HG02938 (cell line): ENCODE data around the gene PRKCE.
A peak's percentile ranks its signal among the peaks of the same experiment; 100 is the strongest.
"Not testable (repeated sequence)": the region's sequence is repeated elsewhere in the genome, so short reads cannot be mapped to it uniquely, and the experiment has no call there.

ENCODE experiments used
- ATAC-seq: cut with Tn5 transposase; IDR thresholded peaks from one replicate; pipeline ENCODE4 v1.9.1; 2021; ENCODE audit warnings: mild to moderate bottlenecking, moderate library complexity; ENCODE audit not compliant: unreplicated experiment

The PRKCE gene

DNA sequence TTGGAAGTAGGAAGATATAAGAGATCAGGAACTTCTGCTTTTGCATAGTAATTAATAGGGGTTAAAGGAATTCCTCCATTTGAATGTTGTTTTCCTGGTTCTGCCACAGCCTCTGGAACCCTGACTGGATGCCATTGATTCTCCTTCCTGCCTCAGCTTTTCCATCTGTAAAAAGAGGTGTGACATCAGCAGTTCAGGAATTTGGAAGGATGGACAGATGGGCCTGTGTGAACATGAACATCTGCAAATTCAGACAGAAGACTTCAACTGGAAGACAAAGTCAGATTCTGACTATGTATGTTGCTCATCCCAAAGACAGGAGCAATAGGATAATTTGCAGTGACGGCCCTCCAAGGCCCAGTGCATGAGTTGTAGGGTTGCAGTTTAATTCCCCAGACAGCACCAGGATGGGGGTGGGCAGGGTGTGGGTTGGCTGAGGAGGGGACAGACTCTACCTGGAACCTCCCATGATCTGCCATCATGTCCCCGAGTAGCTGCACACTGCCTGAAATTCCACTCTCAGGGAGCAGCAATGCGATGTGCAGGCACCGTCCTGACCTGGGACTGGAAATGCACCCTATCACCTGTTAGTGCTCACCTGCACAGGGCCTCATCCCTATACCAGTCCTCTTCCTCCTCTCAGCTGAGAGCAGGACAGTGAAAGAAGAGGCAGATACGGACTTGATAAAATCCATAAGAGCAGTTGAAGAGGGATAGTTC is 546.8 kb downstream of the PRKCE start:
- ATAC-seq: no peak

GRCh38 chr2:46198966-46199365 is 547.5 kb downstream of the PRKCE start:
- ATAC-seq: no peak

GRCh38 chr2:46200100-46200690 is 548.7 kb downstream of the PRKCE start:
- no peak for ATAC-seq

GRCh38 chr2:46200861-46201605 is 549.6 kb downstream of the PRKCE start:
- no peak for ATAC-seq

GRCh38 chr2:46202453-46202852 is 551.0 kb downstream of the PRKCE start:
- no peak for ATAC-seq

DNA sequence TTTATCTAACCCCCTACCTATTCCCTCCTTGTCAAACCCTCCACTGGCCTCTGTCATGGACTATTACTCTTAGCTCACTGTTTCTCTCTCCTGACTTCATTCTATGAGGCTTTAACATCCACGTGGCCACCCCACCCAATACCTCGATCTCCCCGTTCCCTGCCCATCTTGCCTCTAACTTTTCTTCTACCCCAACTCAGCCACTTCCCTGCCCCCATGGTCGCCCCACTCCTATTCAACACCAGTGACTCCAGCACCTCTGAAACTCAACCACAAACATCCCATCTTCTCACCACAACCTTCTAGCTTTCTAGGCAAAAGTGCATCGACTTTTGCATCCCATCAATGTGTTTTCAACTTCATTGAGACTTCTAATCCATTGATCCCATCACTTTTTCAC is 551.5 kb downstream of the PRKCE start:
- no peak for ATAC-seq

GRCh38 chr2:46203636-46204035 is 552.2 kb downstream of the PRKCE start:
- not testable (repeated sequence) for ATAC-seq

DNA sequence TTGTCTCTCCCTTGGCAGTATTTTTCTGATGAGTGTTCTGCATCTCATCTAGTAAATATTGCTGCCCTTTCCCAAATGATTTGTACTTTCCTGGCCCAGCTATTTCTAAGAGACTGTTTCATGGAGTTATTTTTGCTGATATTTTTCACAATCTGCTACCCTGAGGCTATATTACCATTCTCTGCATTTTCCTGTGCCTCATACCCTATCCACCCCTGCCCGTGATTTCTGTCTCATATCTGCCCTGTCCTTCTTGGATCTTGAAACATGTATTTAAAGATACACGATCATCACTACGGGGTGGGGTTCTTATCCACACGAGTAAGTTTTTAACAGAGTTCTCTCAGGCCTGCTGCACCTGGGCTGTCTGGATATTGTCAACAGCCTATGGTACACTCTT is 556.1 kb downstream of the PRKCE start:
- no peak for ATAC-seq

- ATAC-seq: no peak
These were observed 557.3 kb downstream of the PRKCE start for GRCh38 chr2:46208766-46209165.

- no peak for ATAC-seq
These were observed 558.6 kb downstream of the PRKCE start for GRCh38 chr2:46210063-46210462.

DNA sequence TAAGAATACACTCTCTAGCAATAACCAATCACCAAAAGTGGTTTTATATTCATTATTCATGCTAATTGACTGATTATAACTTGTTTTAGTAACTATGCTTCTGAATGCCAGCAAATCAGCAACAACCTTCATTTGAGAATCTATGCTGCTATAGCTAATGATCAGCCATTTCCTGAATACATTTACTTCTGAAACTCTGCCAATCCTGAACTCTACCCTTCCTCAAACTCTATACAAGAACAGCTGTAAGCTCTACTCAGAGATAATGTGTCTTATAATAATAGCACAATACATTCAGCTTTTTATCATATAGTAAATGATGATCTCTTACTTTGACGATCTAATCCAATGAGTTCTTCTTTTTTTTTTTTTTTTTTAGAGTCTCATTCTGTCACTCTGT is 560.0 kb downstream of the PRKCE start:
- no peak for ATAC-seq

GRCh38 chr2:46213906-46214305 is 562.4 kb downstream of the PRKCE start:
- no peak for ATAC-seq

- no peak for ATAC-seq
These were observed 564.7 kb downstream of the PRKCE start for GRCh38 chr2:46216213-46216612.

- not testable (repeated sequence) for ATAC-seq
These were observed 572.0 kb downstream of the PRKCE start for GRCh38 chr2:46223514-46223913.

GRCh38 chr2:46225150-46225625 is 573.7 kb downstream of the PRKCE start:
- ATAC-seq: no peak

DNA sequence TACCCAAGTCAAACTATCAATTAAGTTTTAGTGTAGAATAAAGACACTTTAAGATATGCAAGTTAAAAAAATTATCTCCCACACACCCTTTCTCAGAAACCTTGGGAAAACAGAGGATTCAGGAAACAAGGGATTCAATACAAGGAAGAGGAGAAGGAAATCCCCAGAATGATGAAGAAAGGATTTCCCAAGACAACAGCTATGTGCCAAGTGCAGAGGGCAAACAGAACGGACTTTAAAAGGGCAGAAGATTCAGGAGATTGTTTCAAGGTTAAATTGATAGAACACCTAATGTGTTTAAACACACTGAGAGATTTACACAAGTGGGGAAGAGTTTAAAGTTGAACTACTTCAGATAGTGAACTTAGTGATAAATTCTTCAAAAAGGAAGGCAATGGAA is 574.3 kb downstream of the PRKCE start:
- ATAC-seq: no peak

- no peak for ATAC-seq
These were observed 575.1 kb downstream of the PRKCE start for GRCh38 chr2:46226620-46227019.

- ATAC-seq: no peak
These were observed 575.5 kb downstream of the PRKCE start for GRCh38 chr2:46227022-46227421.

GRCh38 chr2:46227674-46228289 is 576.3 kb downstream of the PRKCE start:
- ATAC-seq: no peak

DNA sequence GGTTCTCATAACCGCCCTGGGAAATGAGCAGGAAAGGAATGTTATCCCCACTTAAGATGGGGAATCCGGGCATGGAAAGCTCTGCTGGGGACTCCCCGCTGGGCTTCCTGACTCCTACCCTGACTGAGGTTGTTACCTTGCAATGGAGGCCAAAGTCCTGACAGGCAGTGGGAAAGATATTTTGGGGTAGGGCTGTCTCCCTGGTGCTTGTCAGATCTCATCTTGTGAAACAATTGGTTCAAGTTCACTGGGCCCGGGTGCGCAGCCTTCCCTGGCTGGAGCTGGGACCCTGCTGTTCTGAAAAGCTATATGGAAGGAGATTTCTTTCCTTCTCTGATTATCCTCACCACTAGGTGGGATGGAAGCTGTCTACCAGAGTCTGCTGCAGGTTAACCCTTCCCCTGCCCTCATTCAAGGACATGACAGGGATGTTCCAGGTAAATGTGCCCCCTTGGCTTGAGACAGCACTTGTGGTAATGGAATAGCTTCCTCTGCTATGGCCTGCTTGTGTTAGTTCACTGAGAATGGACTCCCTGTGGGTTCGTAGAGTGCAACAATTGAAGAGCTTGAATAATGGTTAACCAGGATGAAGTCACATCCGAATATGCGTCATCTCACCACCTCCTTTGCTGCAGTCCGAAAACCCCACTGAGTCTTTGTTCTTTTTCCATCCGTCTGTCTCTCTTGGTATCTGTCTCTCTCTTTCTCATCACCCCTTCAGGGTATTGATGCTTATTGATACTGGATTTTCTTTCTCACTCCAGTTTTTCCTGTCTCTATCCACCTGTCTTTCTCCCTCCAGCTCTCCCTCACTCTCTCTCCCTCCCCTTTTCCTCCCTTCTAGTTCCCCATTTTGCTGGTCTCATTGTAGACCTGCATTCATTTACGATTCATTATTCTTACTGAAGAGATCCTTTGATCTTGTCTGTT is 577.9 kb downstream of the PRKCE start:
- peak; percentile 82 for ATAC-seq
